A549 (cell line): ENCODE data around the gene DEXI. TPM values are rescaled to one million over a fixed set of nuclear protein-coding genes. Genes with fewer than 3 reads are reported as not detected.

Experiments used
- ATAC-seq, 2 experiments: fragments of 200-7000 bp in 1 of 2; fragments of >200 bp in 1 of 2; cut with Nextera tagmentation in 1 of 2; cut with Tn5 transposase in 1 of 2; 3 replicates each; pipeline versions ENCODE4 v1.8.0 to v1.9.1; 2018 to 2020; ENCODE audit warnings: mild to moderate bottlenecking in 1 of 2, moderate library complexity in 1 of 2
- CTCF ChIA-PET: fragments of 300-600 bp; sonication (Branson Sonifier 250); formaldehyde crosslinking; extraction: SDS; loops from one replicate; lab custom pipeline; 2021; ENCODE audit warnings: antibody characterized with exemption, inconsistent platforms; lab: Yijun Ruan, JAX
- POLR2A ChIA-PET: fragments of 350-600 bp; formaldehyde crosslinking; extraction: SDS; loops from one replicate; lab custom pipeline; 2021; ENCODE audit warnings: antibody characterized with exemption, inconsistent platforms; lab: Yijun Ruan, JAX
- DNase-seq, 2 experiments: peaks; one replicate each; pipeline versions ENCODE4 v3.0.0 to v3.0.0-alpha.2; 2011 to 2016; ENCODE audit warnings: low read depth in 1 of 2, low spot score in 1 of 2
- FAIRE-seq: peaks from 2 replicates; lab custom pipeline; 2011; peaks lifted over from hg19 to GRCh38; lab: Jason Lieb, UNC
- H3K27ac ChIP-seq, 2 experiments: fragments of >200 bp; sonication (Bioruptor Twin); formaldehyde crosslinking; 3 replicates each; pipeline ENCODE4 v1.5.1; 2016 to 2017
- H3K4me1 ChIP-seq: fragments of >200 bp; sonication (Bioruptor Twin); formaldehyde crosslinking; 3 replicates; pipeline ENCODE4 v1.6.1; 2016
- H3K4me2 ChIP-seq: fragments of >200 bp; sonication (Bioruptor Twin); formaldehyde crosslinking; 3 replicates; pipeline ENCODE4 v1.6.1; 2016
- H3K4me3 ChIP-seq: fragments of >200 bp; sonication (Bioruptor Twin); formaldehyde crosslinking; 3 replicates; pipeline ENCODE4 v1.5.1; 2016
- H3K9me3 ChIP-seq: fragments of >200 bp; sonication (Bioruptor Twin); formaldehyde crosslinking; 3 replicates; pipeline ENCODE4 v1.6.1; 2016
- BCL3 ChIP-seq: fragments of >200 bp; sonication (Bioruptor Twin); formaldehyde crosslinking; IDR thresholded peaks from 3 replicates; pipeline ENCODE4 v1.6.1; 2016
- CBX2 ChIP-seq: fragments of 200-600 bp; sonication (generic); IDR thresholded peaks from 2 replicates; pipeline ENCODE4 v1.6.1; 2016; ENCODE audit warnings: low read depth, mild to moderate bottlenecking, borderline replicate concordance
- CBX8 ChIP-seq: fragments of 200-600 bp; sonication (generic); IDR thresholded peaks from 2 replicates; pipeline ENCODE4 v1.6.1; 2016
- E2F6 ChIP-seq: IDR thresholded peaks from 2 replicates; pipeline ENCODE4 v1.6.1; 2012; ENCODE audit warnings: low read depth, borderline replicate concordance
- EHMT2 ChIP-seq: fragments of 200-600 bp; sonication (generic); IDR thresholded peaks from 2 replicates; pipeline ENCODE4 v1.6.1; 2016; ENCODE audit warnings: antibody characterized with exemption, low read depth, mild to moderate bottlenecking, moderate library complexity
- FOSB ChIP-seq: fragments of 250-450 bp; sonication (Bioruptor Pico); IDR thresholded peaks from 2 replicates; pipeline ENCODE4 v1.5.0; 2020; ENCODE audit warnings: mild to moderate bottlenecking, moderate library complexity
- FOSL2 ChIP-seq, 2 experiments: fragments of 450-650 bp in 1 of 2; fragments of >200 bp in 1 of 2; sonication (Bioruptor Twin) in 1 of 2; formaldehyde crosslinking; IDR thresholded peaks; 2 replicates each; pipeline versions ENCODE4 v1.5.0 to v1.6.1; 2016 to 2020; ENCODE audit warnings: mild to moderate bottlenecking in 1 of 2, moderate library complexity in 1 of 2
- GATA3 ChIP-seq: IDR thresholded peaks from 2 replicates; pipeline ENCODE4 v1.6.1; 2012; ENCODE audit warnings: borderline replicate concordance
- HOXA7 ChIP-seq: fragments of 250-450 bp; sonication (Bioruptor Pico); IDR thresholded peaks from 2 replicates; pipeline ENCODE4 v1.5.0; 2020; ENCODE audit warnings: mild to moderate bottlenecking, moderate library complexity
- HOXB5 ChIP-seq: fragments of 250-450 bp; sonication (Bioruptor Pico); IDR thresholded peaks from 2 replicates; pipeline ENCODE4 v1.5.0; 2020; ENCODE audit warnings: mild to moderate bottlenecking, moderate library complexity
- JUN ChIP-seq, 2 experiments: fragments of >200 bp; sonication (Bioruptor Twin); formaldehyde crosslinking; IDR thresholded peaks; 2 replicates in 1 of 2; 3 replicates in 1 of 2; pipeline ENCODE4 v1.6.1; 2016 to 2017
- JUNB ChIP-seq: fragments of >200 bp; sonication (Bioruptor Twin); formaldehyde crosslinking; IDR thresholded peaks from 2 replicates; pipeline ENCODE4 v1.6.1; 2016
- KDM5A ChIP-seq: fragments of 200-600 bp; sonication (generic); IDR thresholded peaks from 2 replicates; pipeline ENCODE4 v1.6.1; 2016; ENCODE audit warnings: antibody characterized with exemption, mild to moderate bottlenecking
- MAFK ChIP-seq: fragments of 450-650 bp; IDR thresholded peaks from 2 replicates; pipeline ENCODE4 v1.6.1; 2014; ENCODE audit not compliant: partially characterized antibody
- MAX ChIP-seq: IDR thresholded peaks from 2 replicates; pipeline ENCODE4 v1.6.1; 2012
- MAZ ChIP-seq: fragments of 150-350 bp; IDR thresholded peaks from 2 replicates; pipeline ENCODE4 v1.6.1; 2014; ENCODE audit warnings: antibody characterized with exemption, low read depth, low read length, borderline replicate concordance
- NFE2L2 ChIP-seq: fragments of 150-350 bp; conservative IDR thresholded peaks from 2 replicates; pipeline ENCODE4 v1.6.1; 2014; ENCODE audit warnings: low read length
- NPAS2 ChIP-seq: fragments of 250-450 bp; sonication (Bioruptor Pico); IDR thresholded peaks from 2 replicates; pipeline ENCODE4 v1.8.0; 2022; ENCODE audit warnings: mild to moderate bottlenecking, moderate library complexity, borderline replicate concordance
- NR3C1 ChIP-seq: fragments of >200 bp; sonication (Bioruptor Twin); formaldehyde crosslinking; IDR thresholded peaks from 3 replicates; pipeline ENCODE4 v1.6.1; 2017
- RAD21 ChIP-seq, 2 experiments: fragments of >200 bp in 1 of 2; sonication (Bioruptor Twin) in 1 of 2; formaldehyde crosslinking in 1 of 2; IDR thresholded peaks in 1 of 2; conservative IDR thresholded peaks in 1 of 2; 2 replicates in 1 of 2; 3 replicates in 1 of 2; pipeline ENCODE4 v1.6.1; 2012 to 2018; ENCODE audit warnings: inconsistent platforms in 1 of 2
- RARB ChIP-seq: fragments of 250-450 bp; sonication (Bioruptor Pico); IDR thresholded peaks from 2 replicates; pipeline ENCODE4 v1.8.0; 2021; ENCODE audit warnings: mild to moderate bottlenecking, moderate library complexity
- RCOR1 ChIP-seq: fragments of 150-350 bp; IDR thresholded peaks from 2 replicates; pipeline ENCODE4 v1.6.1; 2014; ENCODE audit warnings: antibody characterized with exemption, low read length, low read depth
- RNF2 ChIP-seq: fragments of 200-600 bp; sonication (generic); IDR thresholded peaks from 2 replicates; pipeline ENCODE4 v1.6.1; 2016; ENCODE audit warnings: low read depth, mild to moderate bottlenecking, antibody characterized with exemption, moderate library complexity, borderline replicate concordance
- TP53 ChIP-seq: fragments of 250-450 bp; sonication (Bioruptor Pico); IDR thresholded peaks from 2 replicates; pipeline ENCODE4 v1.5.0; 2021; ENCODE audit warnings: mild to moderate bottlenecking, moderate library complexity
- ZFP36 ChIP-seq: fragments of 450-650 bp; IDR thresholded peaks from 2 replicates; pipeline ENCODE4 v1.6.1; 2014; ENCODE audit warnings: borderline replicate concordance; ENCODE audit not compliant: partially characterized antibody
- WGBS: methylation state at CpG from one replicate; pipeline ENCODE4 v1.1.6; 2017; ENCODE audit errors: missing lambda C conversion rate; 5-methylcytosine and 5-hydroxymethylcytosine counted together
- polyA plus RNA-seq, 4 experiments: library from polyadenylated mRNA; depleted of rRNA in 3 of 4; stranded (reverse); fragments of >200 nt; fragmentation: RNase III in 1 of 4; extraction: RNeasy Plus Mini Kit Qiagen cat#74134 plus additional on column Dnase treatment in 1 of 4; gene quantifications; 2 replicates in 3 of 4; 3 replicates in 1 of 4; pipeline ENCODE4 v1.2.3, GENCODE V29; 2011 to 2017
- TF ChIP-seq, protein P1 (sequence below): fragments of 200-600 bp; sonication (generic); IDR thresholded peaks from 2 replicates; pipeline ENCODE4 v1.6.1; 2016; ENCODE audit warnings: antibody characterized with exemption, mild to moderate bottlenecking, moderate library complexity
- TF ChIP-seq, protein P2 (sequence below): IDR thresholded peaks from 2 replicates; pipeline ENCODE4 v1.6.1; 2012

The DEXI gene
- polyA plus RNA-seq, 2 of the 4 experiments (the other 2 are of a cell fraction), result 22.0 to 34.0 TPM

- no peak for ATAC-seq
- ChIA-PET CTCF (interaction anchor here (1.8 kb wide), 1 partner anchor 407 kb away, joined by 11 read pairs; no protein-coding TSS in a partner anchor), POLR2A (interaction anchor here (2.6 kb wide), 1 partner anchor 177 kb away, joined by 10 read pairs; the partner anchor contains the start of gene NUBP1)
- no peak overlapping the region for H3K27ac ChIP-seq
- no peaks in the 10 kb centered on the region for H3K9me3 ChIP-seq
- no peak overlapping the region for H3K4me3 ChIP-seq
- no peak for FAIRE-seq
- H3K4me1 ChIP-seq, result no peaks in the 10 kb centered on the region
- TF ChIP-seq NR3C1, result no peak
- no peak for TF ChIP-seq RCOR1
- TF ChIP-seq FOSL2 (IDR thresholded peaks at IDR 0.05), result no peak
- no peak for TF ChIP-seq FOSL2 (CRISPR knock-in tag; IDR thresholded peaks at IDR 0.05)
- TF ChIP-seq MAX, result no peak
- TF ChIP-seq, protein P1, sequence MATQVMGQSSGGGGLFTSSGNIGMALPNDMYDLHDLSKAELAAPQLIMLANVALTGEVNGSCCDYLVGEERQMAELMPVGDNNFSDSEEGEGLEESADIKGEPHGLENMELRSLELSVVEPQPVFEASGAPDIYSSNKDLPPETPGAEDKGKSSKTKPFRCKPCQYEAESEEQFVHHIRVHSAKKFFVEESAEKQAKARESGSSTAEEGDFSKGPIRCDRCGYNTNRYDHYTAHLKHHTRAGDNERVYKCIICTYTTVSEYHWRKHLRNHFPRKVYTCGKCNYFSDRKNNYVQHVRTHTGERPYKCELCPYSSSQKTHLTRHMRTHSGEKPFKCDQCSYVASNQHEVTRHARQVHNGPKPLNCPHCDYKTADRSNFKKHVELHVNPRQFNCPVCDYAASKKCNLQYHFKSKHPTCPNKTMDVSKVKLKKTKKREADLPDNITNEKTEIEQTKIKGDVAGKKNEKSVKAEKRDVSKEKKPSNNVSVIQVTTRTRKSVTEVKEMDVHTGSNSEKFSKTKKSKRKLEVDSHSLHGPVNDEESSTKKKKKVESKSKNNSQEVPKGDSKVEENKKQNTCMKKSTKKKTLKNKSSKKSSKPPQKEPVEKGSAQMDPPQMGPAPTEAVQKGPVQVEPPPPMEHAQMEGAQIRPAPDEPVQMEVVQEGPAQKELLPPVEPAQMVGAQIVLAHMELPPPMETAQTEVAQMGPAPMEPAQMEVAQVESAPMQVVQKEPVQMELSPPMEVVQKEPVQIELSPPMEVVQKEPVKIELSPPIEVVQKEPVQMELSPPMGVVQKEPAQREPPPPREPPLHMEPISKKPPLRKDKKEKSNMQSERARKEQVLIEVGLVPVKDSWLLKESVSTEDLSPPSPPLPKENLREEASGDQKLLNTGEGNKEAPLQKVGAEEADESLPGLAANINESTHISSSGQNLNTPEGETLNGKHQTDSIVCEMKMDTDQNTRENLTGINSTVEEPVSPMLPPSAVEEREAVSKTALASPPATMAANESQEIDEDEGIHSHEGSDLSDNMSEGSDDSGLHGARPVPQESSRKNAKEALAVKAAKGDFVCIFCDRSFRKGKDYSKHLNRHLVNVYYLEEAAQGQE, result no peak
- TF ChIP-seq JUN (IDR thresholded peaks at IDR 0.05), result no peak
- TF ChIP-seq HOXB5, result no peak
- TF ChIP-seq CBX8, result no peak
- no peak for TF ChIP-seq NFE2L2
- TF ChIP-seq NPAS2 (CRISPR knock-in tag), result no peak
- no peak for TF ChIP-seq KDM5A
- no peak for TF ChIP-seq ZFP36
- TF ChIP-seq JUNB, result no peak
- no peak for TF ChIP-seq CBX2
- no peak for TF ChIP-seq MAZ
- no peak for TF ChIP-seq E2F6
- TF ChIP-seq EHMT2, result no peak
- 86% methylated on average over 15 of the region's 15 CpGs for WGBS
- no peak for DNase-seq
- H3K4me2 ChIP-seq, result no peak overlapping the region
Measured at GRCh38 chr16:10920726-10921427, 21.4 kb downstream of the DEXI start.

GRCh38 chr16:10919003-10919351 lies 23.3 kb downstream of the DEXI start:
- Histone ChIP-seq H3K27ac (no peak overlapping the region), H3K4me2 (no peak overlapping the region), H3K4me1 (no peaks in the 10 kb centered on the region), H3K9me3 (no peaks in the 10 kb centered on the region), H3K4me3 (no peak overlapping the region)
- no peak for TF ChIP-seq TP53 (CRISPR knock-in tag)
- TF ChIP-seq BCL3, result no peak
- TF ChIP-seq E2F6, result no peak
- TF ChIP-seq MAX, result no peak
- TF ChIP-seq NPAS2 (CRISPR knock-in tag), result no peak
- no peak for TF ChIP-seq CBX2
- TF ChIP-seq, protein P2, sequence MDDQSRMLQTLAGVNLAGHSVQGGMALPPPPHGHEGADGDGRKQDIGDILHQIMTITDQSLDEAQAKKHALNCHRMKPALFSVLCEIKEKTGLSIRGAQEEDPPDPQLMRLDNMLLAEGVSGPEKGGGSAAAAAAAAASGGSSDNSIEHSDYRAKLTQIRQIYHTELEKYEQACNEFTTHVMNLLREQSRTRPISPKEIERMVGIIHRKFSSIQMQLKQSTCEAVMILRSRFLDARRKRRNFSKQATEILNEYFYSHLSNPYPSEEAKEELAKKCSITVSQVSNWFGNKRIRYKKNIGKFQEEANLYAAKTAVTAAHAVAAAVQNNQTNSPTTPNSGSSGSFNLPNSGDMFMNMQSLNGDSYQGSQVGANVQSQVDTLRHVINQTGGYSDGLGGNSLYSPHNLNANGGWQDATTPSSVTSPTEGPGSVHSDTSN, result no peak
- TF ChIP-seq CBX8, result no peak
- TF ChIP-seq GATA3, result no peak
- TF ChIP-seq RAD21 (conservative IDR thresholded peaks at IDR 0.05 in 1 of 2, IDR thresholded peaks at IDR 0.05 in 1 of 2), result no peak; a peak in 1 of 5 replicates
- no peak for TF ChIP-seq MAFK
- no peak for TF ChIP-seq FOSB
- TF ChIP-seq RNF2, result no peak
- no peak for TF ChIP-seq HOXA7 (CRISPR knock-in tag)
- TF ChIP-seq RARB (CRISPR knock-in tag), result no peak
- FAIRE-seq (no peak), DNase-seq (no peak), ATAC-seq (no peak)
- POLR2A ChIA-PET, result interaction anchor here (0.5 to 2.1 kb wide), 3 partner anchors 162 to 182 kb away, joined by 3 to 13 read pairs (median 4); partner anchors contain the start of gene NUBP1
- 46% methylated on average over 7 of the region's 7 CpGs for WGBS
- CTCF ChIA-PET, result interaction anchor here (0.6 to 3.0 kb wide), 50 partner anchors 8 to 678 kb away, joined by 3 to 53 read pairs (median 4); partner anchors contain the start of gene EMP2
